GM10248 (cell line): ENCODE results near the gene MPEG1.

Experiments used
- CTCF ChIA-PET: fragments of 300-600 bp; sonication (Branson Sonifier 250); formaldehyde crosslinking; extraction: SDS; loops from one replicate; lab custom pipeline; 2021; ENCODE audit warnings: antibody characterized with exemption; lab: Yijun Ruan, JAX
- POLR2A ChIA-PET: fragments of 350-650 bp; sonication (Branson Sonifier 250); formaldehyde crosslinking; extraction: SDS; loops from one replicate; lab custom pipeline; 2020; ENCODE audit warnings: antibody characterized with exemption; lab: Yijun Ruan, JAX
- DNase-seq: peaks from one replicate; pipeline ENCODE4 v3.0.0; 2012; ENCODE audit errors: extremely low spot score
- CTCF ChIP-seq: IDR thresholded peaks from 2 replicates; pipeline ENCODE4 v1.5.1; 2012; ENCODE audit warnings: mild to moderate bottlenecking, low read depth; ENCODE audit errors: extremely low read depth, missing control alignments, control extremely low read depth

The MPEG1 gene

GRCh38 chr11:59221441-59221840, 8.7 kb upstream of the MPEG1 start:
- POLR2A ChIA-PET, result no interaction called here
- CTCF ChIA-PET, result interaction anchor here (1.0 to 4.0 kb wide), 5 partner anchors 19 to 208 kb away, joined by 4 to 22 read pairs (median 12); partner anchors contain the start of gene DTX4
- TF ChIP-seq CTCF, result no peak
- no peak for DNase-seq

- CTCF ChIA-PET, result interaction anchor here (0.7 to 4.3 kb wide), 5 partner anchors 11 to 48 kb away, joined by 3 to 18 read pairs (median 4); partner anchors contain the start of gene DTX4
- no peak for DNase-seq
- POLR2A ChIA-PET, result no interaction called here
- no peak for TF ChIP-seq CTCF
Observed at GRCh38 chr11:59219836-59220235, 7.1 kb upstream of the MPEG1 start.

- ChIA-PET CTCF (interaction anchor here (1.0 to 4.3 kb wide), 6 partner anchors 10 to 209 kb away, joined by 3 to 18 read pairs (median 4); partner anchors contain the start of gene DTX4), POLR2A (interaction anchor here (0.6 kb wide), 1 partner anchor 9 kb away, joined by 5 read pairs; no protein-coding TSS in a partner anchor)
- no peak for TF ChIP-seq CTCF
- DNase-seq, result no peak
Observed at GRCh38 chr11:59218893-59219292, 6.2 kb upstream of the MPEG1 start.

- POLR2A ChIA-PET, result no interaction called here
- CTCF ChIA-PET, result interaction anchor here (1.0 to 4.3 kb wide), 6 partner anchors 9 to 210 kb away, joined by 3 to 18 read pairs (median 4); partner anchors contain the start of gene DTX4
- TF ChIP-seq CTCF, result no peak
- DNase-seq, result no peak
Observed at GRCh38 chr11:59218319-59218718, 5.6 kb upstream of the MPEG1 start.

GRCh38 chr11:59216641-59217564, 4.2 kb upstream of the MPEG1 start:
- POLR2A ChIA-PET, result no interaction called here
- DNase-seq, result peak; percentile 64
- no peak for TF ChIP-seq CTCF

GRCh38 chr11:59214141-59214893, 1.6 kb upstream of the MPEG1 start:
- TF ChIP-seq CTCF, result no peak
- ChIA-PET POLR2A (no interaction called here), CTCF (interaction anchor here (1.0 to 36.1 kb wide), 6 partner anchors 9 to 79 kb away, joined by 4 to 962 read pairs (median 7); partner anchors contain the start of gene DTX4)
- DNase-seq, result no peak

More at GRCh38 chr11:59216641-59217564, 4.2 kb upstream of the MPEG1 start:
- CTCF ChIA-PET, result interaction anchor here (1.0 to 4.3 kb wide), 3 partner anchors 10 to 81 kb away, joined by 3 to 18 read pairs (median 3); partner anchors contain the start of gene DTX4
